GM23248 (cell line): ENCODE data around the gene RARA. TPM values are rescaled to one million over a fixed set of nuclear protein-coding genes. Genes with fewer than 3 reads are reported as not detected.

Source experiments
- DNase-seq: peaks from one replicate; pipeline ENCODE4 v3.0.0-alpha.2; 2015
- H2AFZ ChIP-seq: fragments of 200-600 bp; sonication (generic); 2 replicates; pipeline ENCODE4 v1.6.1; 2016; ENCODE audit warnings: antibody characterized with exemption
- H3F3A ChIP-seq: fragments of 200-600 bp; sonication (generic); 2 replicates; pipeline ENCODE4 v1.6.1; 2016; ENCODE audit warnings: mild to moderate bottlenecking, antibody characterized with exemption, mixed run types; ENCODE audit not compliant: insufficient read depth
- H3K27ac ChIP-seq: fragments of 200-600 bp; sonication (generic); 2 replicates; pipeline ENCODE4 v1.5.1; 2016; ENCODE audit warnings: mild to moderate bottlenecking
- H3K27me3 ChIP-seq: fragments of 200-600 bp; sonication (generic); replicated peaks from 2 replicates; pipeline ENCODE4 v1.6.1; 2016; ENCODE audit warnings: mild to moderate bottlenecking; ENCODE audit not compliant: insufficient read depth
- H3K36me3 ChIP-seq: fragments of 200-600 bp; sonication (generic); 2 replicates; pipeline ENCODE4 v1.6.1; 2016; ENCODE audit warnings: low read depth, mild to moderate bottlenecking
- H3K4me1 ChIP-seq: fragments of 200-600 bp; sonication (generic); 2 replicates; pipeline ENCODE4 v1.6.1; 2016; ENCODE audit warnings: mild to moderate bottlenecking; ENCODE audit not compliant: insufficient read depth
- H3K4me2 ChIP-seq: fragments of 200-600 bp; sonication (generic); one replicate; pipeline ENCODE4 v1.6.1; 2016; ENCODE audit warnings: mild to moderate bottlenecking; ENCODE audit not compliant: unreplicated experiment
- H3K4me3 ChIP-seq: fragments of 200-600 bp; sonication (generic); 2 replicates; pipeline ENCODE4 v1.5.1; 2016; ENCODE audit warnings: mild to moderate bottlenecking
- H3K79me2 ChIP-seq: fragments of 200-600 bp; sonication (generic); 2 replicates; pipeline ENCODE4 v1.6.1; 2016; ENCODE audit warnings: mild to moderate bottlenecking; ENCODE audit not compliant: insufficient read depth
- H3K9ac ChIP-seq: fragments of 200-600 bp; sonication (generic); 2 replicates; pipeline ENCODE4 v1.6.1; 2016; ENCODE audit warnings: mild to moderate bottlenecking
- H3K9me2 ChIP-seq: fragments of 200-600 bp; sonication (generic); 2 replicates; pipeline ENCODE4 v1.6.1; 2016; ENCODE audit warnings: mixed run types, mild to moderate bottlenecking, moderate library complexity; ENCODE audit not compliant: insufficient read depth
- H3K9me3 ChIP-seq: fragments of 200-600 bp; sonication (generic); one replicate; pipeline ENCODE4 v1.6.1; 2017; ENCODE audit warnings: low read depth
- H4K20me1 ChIP-seq: fragments of 200-600 bp; sonication (generic); 2 replicates; pipeline ENCODE4 v1.6.0; 2016; ENCODE audit not compliant: insufficient read depth
- EZH2 ChIP-seq: fragments of 200-600 bp; sonication (generic); IDR thresholded peaks from 2 replicates; pipeline ENCODE4 v1.6.1; 2018; ENCODE audit warnings: antibody characterized with exemption, mild to moderate bottlenecking; ENCODE audit not compliant: insufficient read depth, poor library complexity, severe bottlenecking
- EZH2phosphoT487 ChIP-seq: fragments of 200-600 bp; sonication (generic); IDR thresholded peaks from 2 replicates; pipeline ENCODE4 v1.6.1; 2018; ENCODE audit warnings: antibody characterized with exemption, moderate library complexity, mild to moderate bottlenecking, low read depth; ENCODE audit not compliant: insufficient read depth
- WGBS, 2 experiments: methylation state at CpG; one replicate each; pipeline ENCODE4 v1.1.6; 2015 to 2017; ENCODE audit warnings: low lambda C conversion rate in 2 of 2, low coverage in 1 of 2; ENCODE audit errors: missing lambda C conversion rate in 2 of 2; 5-methylcytosine and 5-hydroxymethylcytosine counted together
- in situ Hi-C: fragments of 300-500 bp; cut with MboI; formaldehyde crosslinking; loops from 2 replicates; pipeline ENCODE4 v1.15.0; 2020
- polyA plus RNA-seq: library from polyadenylated mRNA; unstranded; fragments of >200 nt; fragmentation: Nextera tagmentation; extraction: Ambion mirVana; gene quantifications from 2 replicates; pipeline ENCODE4 v1.2.1, GENCODE V29; 2016
- total RNA-seq: library from RNA; depleted of rRNA; stranded (reverse); fragments of >200 nt; shearing (Covaris generic); gene quantifications from 2 replicates; pipeline ENCODE4 v1.2.3, GENCODE V29; 2014

RARA gene
- total and polyA plus RNA-seq, 2 experiments from 2014 or later = 23.7 to 38.9 TPM

- DNase-seq = no peak
- Histone ChIP-seq H3K27ac (no peak overlapping the region), H4K20me1 (no peaks in the 10 kb centered on the region), H3K9me2 (no peaks in the 10 kb centered on the region), H2AFZ (no peak overlapping the region), H3K27me3 (no peaks in the 10 kb centered on the region), H3K4me2 (no peak overlapping the region), H3F3A (peaks cover 14% of the 10 kb centered on the region), H3K36me3 (peaks cover 8% of the 10 kb centered on the region; the same call in 1 of the 2 replicates), H3K4me1 (peaks cover 35% of the 10 kb centered on the region), H3K79me2 (peaks cover 55% of the 10 kb centered on the region), H3K9me3 (no peaks in the 10 kb centered on the region), H3K4me3 (no peak overlapping the region), H3K9ac (0 out of 2 replicates have a peak overlapping the region, but pooled peaks have one; percentile 21)
- 77 to 94% methylated on average over 5 to 17 of the region's 17 CpGs for WGBS, 2 experiments
- in situ Hi-C loops = loop anchor here (10.0 to 25.0 kb wide), 2 partner anchors 46 to 436 kb away; partner anchors contain the start of genes KRT27, KRT28 and RARA
- TF ChIP-seq EZH2phosphoT487 (no peak), EZH2 (no peak)
Measured at GRCh38 chr17:40350689-40351358, 41.8 kb downstream of the RARA start.

- DNase-seq = no peak
- 88 to 89% methylated on average over 27 of the region's 27 CpGs for WGBS, 2 experiments
- peaks cover 27% of the 10 kb centered on the region; the same call in 1 of the 2 replicates for H3K4me1 ChIP-seq
- H3K27ac ChIP-seq = no peak overlapping the region
- H3F3A ChIP-seq = peaks cover 10% of the 10 kb centered on the region; the same call in 1 of the 2 replicates
- no peak overlapping the region for H2AFZ ChIP-seq
- H3K4me3 ChIP-seq = no peak overlapping the region
- in situ Hi-C loops = loop anchor here (10.0 to 25.0 kb wide), 2 partner anchors 47 to 436 kb away; partner anchors contain the start of genes KRT27, KRT28 and RARA
- no peaks in the 10 kb centered on the region for H3K9me2 ChIP-seq
- TF ChIP-seq EZH2phosphoT487 = no peak
- TF ChIP-seq EZH2 = no peak
- H4K20me1 ChIP-seq = no peaks in the 10 kb centered on the region
- no peak overlapping the region for H3K9ac ChIP-seq
- peaks cover 47% of the 10 kb centered on the region for H3K79me2 ChIP-seq
- peaks cover 8% of the 10 kb centered on the region; the same call in 1 of the 2 replicates for H3K36me3 ChIP-seq
- no peaks in the 10 kb centered on the region for H3K9me3 ChIP-seq
- H3K27me3 ChIP-seq = no peaks in the 10 kb centered on the region
- no peak overlapping the region for H3K4me2 ChIP-seq
Measured at GRCh38 chr17:40351359-40352236, 42.6 kb downstream of the RARA start.

GRCh38 chr17:40352237-40352778, 43.3 kb downstream of the RARA start:
- Histone ChIP-seq H3K9me3 (no peaks in the 10 kb centered on the region), H3K9ac (no peak overlapping the region), H3K36me3 (peaks cover 8% of the 10 kb centered on the region; the same call in 1 of the 2 replicates), H2AFZ (no peak overlapping the region), H3K4me2 (no peak overlapping the region), H3K27ac (no peak overlapping the region), H3K79me2 (peaks cover 40% of the 10 kb centered on the region), H3K4me3 (no peak overlapping the region), H3K4me1 (peaks cover 20% of the 10 kb centered on the region; the same call in 1 of the 2 replicates), H4K20me1 (no peaks in the 10 kb centered on the region), H3F3A (peaks cover 10% of the 10 kb centered on the region; the same call in 1 of the 2 replicates), H3K9me2 (no peaks in the 10 kb centered on the region), H3K27me3 (no peaks in the 10 kb centered on the region)
- in situ Hi-C loops = loop anchor here (10.0 to 25.0 kb wide), 2 partner anchors 48 to 435 kb away; partner anchors contain the start of genes KRT27, KRT28 and RARA
- WGBS, 2 experiments = 90 to 97% methylated on average over 7 of the region's 7 CpGs
- no peak for TF ChIP-seq EZH2phosphoT487
- no peak for TF ChIP-seq EZH2
- DNase-seq = no peak
